Stomach (tissue), 9 donors: ENCODE measurements around the gene SUPT3H. TPM values are rescaled to one million over a fixed set of nuclear protein-coding genes. Genes with fewer than 3 reads are reported as not detected.

Source experiments
- DNase-seq, 2 donors: peaks; one replicate each; pipeline versions ENCODE4 v3.0.0 to v3.0.0-alpha.2; 2013 to 2019
- H3K27ac ChIP-seq, 5 donors: fragments of 200-600 bp in 4 of 5; sonication (generic) in 4 of 5; one replicate each; pipeline ENCODE4 v1.5.1; 2013 to 2019; ENCODE audit warnings: mild to moderate bottlenecking in 1 of 5, moderate library complexity in 1 of 5
- H3K27me3 ChIP-seq, 3 donors: fragments of 200-600 bp; sonication (generic); one replicate each; pipeline ENCODE4 v1.5.1; 2017 to 2019; ENCODE audit warnings: mixed run types in 1 of 3
- H3K36me3 ChIP-seq, 4 donors: fragments of 200-600 bp; sonication (generic); 1 replicate in 3 of 4; 2 replicates in 1 of 4; pipeline ENCODE4 v1.5.1; 2016 to 2019
- H3K4me1 ChIP-seq, 4 donors: fragments of 200-600 bp; sonication (generic); one replicate each; pipeline ENCODE4 v1.5.1; 2016 to 2019
- H3K4me3 ChIP-seq, 4 donors: fragments of 200-600 bp; sonication (generic) in 3 of 4; one replicate each; pipeline ENCODE4 v1.5.1; 2016 to 2019; ENCODE audit warnings: mild to moderate bottlenecking in 1 of 4
- H3K9me3 ChIP-seq, 4 donors: fragments of 200-600 bp; sonication (generic); one replicate each; pipeline ENCODE4 v1.5.1; 2016 to 2019
- EP300 ChIP-seq: sonication (generic); formaldehyde crosslinking; IDR thresholded peaks from one replicate; pipeline ENCODE4 v1.6.1; 2017; ENCODE audit warnings: antibody characterized with exemption
- POLR2A ChIP-seq, 4 donors: fragments of 450-650 bp; IDR thresholded peaks; one replicate each; pipeline ENCODE4 v1.6.1; 2016; ENCODE audit warnings: antibody characterized with exemption in 4 of 4, control low read depth in 2 of 4, mild to moderate bottlenecking in 1 of 4, moderate library complexity in 1 of 4
- POLR2AphosphoS5 ChIP-seq, 3 donors: sonication (generic); formaldehyde crosslinking; IDR thresholded peaks; one replicate each; pipeline ENCODE4 v1.6.1; 2016; ENCODE audit warnings: antibody characterized with exemption in 3 of 3
- WGBS, 5 donors: extraction: QIAGEN DNeasy Blood & Tissue Kit in 3 of 5; methylation state at CpG; one replicate each; pipeline versions ENCODE4 v1.1.5 to v1.1.7; 2013 to 2018; 5-methylcytosine and 5-hydroxymethylcytosine counted together
- intact Hi-C: fragments of 100-400 bp; cut with DNase I; formaldehyde crosslinking; loops from one replicate; pipeline ENCODE4 v1.15.1; 2023; ENCODE audit warnings: low total_unique reads
- polyA plus RNA-seq, 3 donors: library from polyadenylated mRNA; stranded (reverse); fragments of 200-250 nt; gene quantifications; one replicate each; pipeline ENCODE4 v1.2.3, GENCODE V29; 2013
- total RNA-seq, 5 donors: library from RNA; depleted of rRNA; stranded (reverse); fragments of >200 nt; gene quantifications; one replicate each; pipeline versions ENCODE4 v1.1.0 to v1.2.3, GENCODE V29; 2014 to 2016
- TF ChIP-seq, protein P1 (sequence below), 7 experiments: fragments of 450-650 bp in 4 of 7; fragments of 200-600 bp in 3 of 7; sonication (generic) in 3 of 7; IDR thresholded peaks; one replicate each; pipeline ENCODE4 v1.5.1; 2016 to 2019; ENCODE audit warnings: antibody characterized with exemption in 7 of 7, control low read depth in 2 of 7, mild to moderate bottlenecking in 1 of 7
- donor health status: healthy with polysubstance abuse.
- donor health status: Bipolar disorder and iron deficiency.
- donor health status: healthy.

SUPT3H gene
- total and polyA plus RNA-seq, 8 donors: 0.29 to 16.2 (median 4.0) TPM; not detected in 1

DNA sequence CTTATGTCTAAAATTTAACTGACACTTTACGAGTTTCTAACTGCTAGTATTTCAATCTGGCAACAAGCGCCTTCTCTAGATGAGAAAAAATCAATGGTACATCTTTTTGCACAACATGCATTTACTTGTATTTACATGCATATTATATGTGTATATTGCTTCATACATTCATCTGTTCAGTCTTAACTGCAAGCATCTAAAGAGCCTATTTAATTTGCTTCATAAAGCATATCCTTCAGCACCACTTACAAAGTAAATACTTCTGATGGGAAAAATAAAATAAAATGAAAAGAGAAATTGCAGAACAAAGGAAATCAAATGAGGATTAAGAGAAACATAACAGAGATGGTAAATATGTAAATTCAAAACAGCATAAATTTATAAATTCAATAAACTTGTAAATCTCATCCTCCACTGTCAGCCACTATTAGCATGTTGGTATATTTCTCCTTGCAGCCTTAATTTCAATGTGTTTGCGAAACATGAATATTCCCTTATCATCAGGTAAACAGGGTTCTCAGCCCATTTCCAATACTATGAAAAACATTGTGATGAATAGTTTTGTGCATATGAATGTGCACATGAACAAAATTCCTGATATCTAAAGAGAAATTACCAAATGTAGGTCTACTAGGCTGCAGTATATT, 382.1 kb downstream of the SUPT3H start:
- 93 to 98% (median 97%) methylated on average over 3 of the region's 3 CpGs for WGBS, 5 donors
- H3K4me3 ChIP-seq: no peak overlapping the region
- DNase-seq: no peak
- intact Hi-C loops: no loop called here
- H3K27me3 ChIP-seq: no peaks in the 10 kb centered on the region
- no peaks in the 10 kb centered on the region for H3K4me1 ChIP-seq
- no peak for TF ChIP-seq POLR2AphosphoS5 (IDR thresholded peaks at IDR 0.05)
- TF ChIP-seq EP300: no peak
- no peak for TF ChIP-seq POLR2A (IDR thresholded peaks at IDR 0.05)
- TF ChIP-seq, protein P1, sequence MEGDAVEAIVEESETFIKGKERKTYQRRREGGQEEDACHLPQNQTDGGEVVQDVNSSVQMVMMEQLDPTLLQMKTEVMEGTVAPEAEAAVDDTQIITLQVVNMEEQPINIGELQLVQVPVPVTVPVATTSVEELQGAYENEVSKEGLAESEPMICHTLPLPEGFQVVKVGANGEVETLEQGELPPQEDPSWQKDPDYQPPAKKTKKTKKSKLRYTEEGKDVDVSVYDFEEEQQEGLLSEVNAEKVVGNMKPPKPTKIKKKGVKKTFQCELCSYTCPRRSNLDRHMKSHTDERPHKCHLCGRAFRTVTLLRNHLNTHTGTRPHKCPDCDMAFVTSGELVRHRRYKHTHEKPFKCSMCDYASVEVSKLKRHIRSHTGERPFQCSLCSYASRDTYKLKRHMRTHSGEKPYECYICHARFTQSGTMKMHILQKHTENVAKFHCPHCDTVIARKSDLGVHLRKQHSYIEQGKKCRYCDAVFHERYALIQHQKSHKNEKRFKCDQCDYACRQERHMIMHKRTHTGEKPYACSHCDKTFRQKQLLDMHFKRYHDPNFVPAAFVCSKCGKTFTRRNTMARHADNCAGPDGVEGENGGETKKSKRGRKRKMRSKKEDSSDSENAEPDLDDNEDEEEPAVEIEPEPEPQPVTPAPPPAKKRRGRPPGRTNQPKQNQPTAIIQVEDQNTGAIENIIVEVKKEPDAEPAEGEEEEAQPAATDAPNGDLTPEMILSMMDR (IDR thresholded peaks at IDR 0.05): no peak
- no peak overlapping the region for H3K27ac ChIP-seq
- H3K9me3 ChIP-seq: no peaks in the 10 kb centered on the region
- H3K36me3 ChIP-seq: no peaks in the 10 kb centered on the region

DNA sequence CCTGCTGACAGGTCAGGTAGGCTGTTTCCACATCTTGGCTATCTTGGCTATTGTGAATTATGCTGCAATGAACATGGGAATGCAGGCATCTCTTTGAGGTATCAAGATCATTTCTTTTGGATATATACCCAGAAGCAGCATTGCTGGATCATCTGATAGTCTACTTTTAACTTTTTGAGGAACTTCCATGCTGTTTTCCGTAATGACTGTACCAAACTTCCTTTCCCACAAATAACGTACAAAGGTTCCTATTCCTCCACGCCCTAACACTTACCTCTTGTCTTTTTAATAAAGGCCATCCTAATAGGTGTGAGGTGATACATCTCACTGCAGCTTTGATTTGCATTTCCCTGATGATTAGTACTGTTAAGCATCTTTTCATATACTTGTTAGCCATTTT, 388.3 kb downstream of the SUPT3H start:
- Histone ChIP-seq H3K9me3 (no peaks in the 10 kb centered on the region), H3K4me3 (no peak overlapping the region), H3K27me3 (no peaks in the 10 kb centered on the region), H3K4me1 (no peaks in the 10 kb centered on the region), H3K27ac (no peak overlapping the region), H3K36me3 (no peaks in the 10 kb centered on the region)
- 68 to 96% (median 95%) methylated on average over 3 of the region's 3 CpGs for WGBS, 5 donors
- intact Hi-C loops: no loop called here
- TF ChIP-seq EP300: no peak
- TF ChIP-seq, protein P1 (IDR thresholded peaks at IDR 0.05): no peak
- no peak for TF ChIP-seq POLR2A (IDR thresholded peaks at IDR 0.05)
- no peak for TF ChIP-seq POLR2AphosphoS5 (IDR thresholded peaks at IDR 0.05)
- DNase-seq: no peak

DNA sequence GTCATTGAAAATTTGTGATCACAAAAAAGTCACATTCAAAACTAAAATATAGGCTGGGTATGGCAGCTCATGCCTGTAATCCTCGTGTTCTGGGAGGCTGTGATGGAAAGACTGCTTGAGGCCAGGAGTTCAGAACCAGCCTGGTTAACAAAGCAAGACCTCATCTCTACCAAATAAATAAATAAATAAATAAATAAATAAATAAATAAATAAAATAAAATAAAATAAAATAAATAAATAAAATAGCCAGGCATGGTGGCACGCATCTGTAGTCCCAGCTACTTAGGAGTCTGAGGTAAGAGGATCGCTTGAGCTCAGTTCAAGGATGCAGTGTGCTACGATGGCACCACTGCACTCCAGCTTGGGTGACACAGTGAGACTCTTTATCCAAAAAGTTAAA, 392.7 kb downstream of the SUPT3H start:
- intact Hi-C loops: no loop called here
- no peak for DNase-seq

DNA sequence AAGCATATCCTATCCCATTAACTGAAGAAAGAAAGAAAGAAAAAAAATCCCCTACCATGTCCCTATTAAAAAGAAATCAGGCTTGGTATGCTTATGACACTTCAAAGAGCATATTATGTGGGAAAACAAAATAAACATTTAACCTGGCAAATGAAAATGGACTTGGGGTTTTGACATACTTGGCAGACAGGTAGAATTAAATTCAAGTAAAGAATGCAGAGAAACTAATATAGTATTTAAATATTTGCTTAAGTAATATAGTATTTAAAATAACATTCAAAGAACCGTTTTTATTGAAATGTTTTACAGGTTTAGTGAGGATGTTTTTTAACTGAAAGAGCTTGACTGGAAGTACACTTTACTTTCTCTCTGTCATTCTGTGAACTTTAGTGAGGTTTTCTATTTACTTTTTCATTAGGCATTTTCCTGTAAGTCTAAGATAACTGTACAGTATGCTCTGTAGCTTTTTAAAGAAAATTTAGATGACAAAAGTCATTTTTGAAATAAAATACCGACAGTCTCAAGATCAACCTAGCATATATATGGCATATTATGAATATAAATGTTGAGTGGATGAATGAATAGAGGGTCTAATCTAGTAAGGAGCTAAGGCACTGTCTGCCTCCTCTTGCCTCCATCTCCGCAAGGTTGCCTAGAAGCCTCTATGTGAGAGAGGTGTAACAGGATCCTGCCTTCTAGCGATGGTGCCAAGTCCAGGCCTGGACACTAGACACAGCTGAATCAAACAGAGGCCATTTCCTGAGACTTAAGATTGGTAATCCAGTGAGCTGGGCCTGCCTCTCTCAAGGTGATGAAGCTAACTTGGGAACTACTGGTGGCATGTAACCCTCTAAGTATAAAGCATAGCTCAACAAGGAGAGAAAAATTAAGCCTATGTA, 394.0 kb downstream of the SUPT3H start:
- WGBS, 5 donors: 63 to 79% (median 71%) methylated on average over 4 of the region's 4 CpGs
- Histone ChIP-seq H3K27me3 (no peaks in the 10 kb centered on the region), H3K27ac (no peak overlapping the region), H3K4me1 (no peaks in the 10 kb centered on the region), H3K36me3 (no peaks in the 10 kb centered on the region), H3K4me3 (no peak overlapping the region), H3K9me3 (no peaks in the 10 kb centered on the region)
- intact Hi-C loops: no loop called here
- TF ChIP-seq POLR2AphosphoS5 (IDR thresholded peaks at IDR 0.05) (no peak), EP300 (no peak), POLR2A (IDR thresholded peaks at IDR 0.05) (no peak)
- TF ChIP-seq, protein P1 (IDR thresholded peaks at IDR 0.05): no peak
- no peak for DNase-seq

More for the DNA sequence above, 392.7 kb downstream of the SUPT3H start:
- Histone ChIP-seq H3K36me3 (no peaks in the 10 kb centered on the region), H3K9me3 (no peaks in the 10 kb centered on the region), H3K27me3 (no peaks in the 10 kb centered on the region), H3K4me1 (no peaks in the 10 kb centered on the region), H3K4me3 (no peak overlapping the region), H3K27ac (no peak overlapping the region)
- WGBS, 5 donors: 93 to 99% (median 96%) methylated on average over 4 of the region's 4 CpGs
- TF ChIP-seq POLR2A (IDR thresholded peaks at IDR 0.05) (no peak), EP300 (no peak), POLR2AphosphoS5 (IDR thresholded peaks at IDR 0.05) (no peak)
- TF ChIP-seq, protein P1 (IDR thresholded peaks at IDR 0.05): no peak
